K562 (cell line): Measurements from ENCODE around the gene COMTD1.

Experiments
- CEBPB ChIP-seq: fragments of 450-650 bp; IDR thresholded peaks from 2 replicates; pipeline ENCODE4 v1.6.1; 2016; ENCODE audit warnings: missing genetic modification characterization, missing compliant biosample characterization
- DPF2 ChIP-seq: fragments of 450-650 bp; IDR thresholded peaks from 2 replicates; pipeline ENCODE4 v1.6.1; 2016
- HIVEP1 ChIP-seq: fragments of 250-450 bp; sonication (Bioruptor Pico); IDR thresholded peaks from 2 replicates; pipeline ENCODE4 v1.4.0; 2020; ENCODE audit warnings: mild to moderate bottlenecking
- MAFK ChIP-seq: IDR thresholded peaks from 2 replicates; pipeline ENCODE4 v1.6.1; 2011; ENCODE audit warnings: low read length, improper control_type of control experiment
- POLR2A ChIP-seq: fragments of 450-650 bp; conservative IDR thresholded peaks from 2 replicates; pipeline ENCODE4 v1.6.1; 2016
- SMAD1 ChIP-seq: fragments of 150-350 bp; IDR thresholded peaks from 2 replicates; pipeline ENCODE4 v1.6.1; 2014; ENCODE audit warnings: low read length, low read depth; ENCODE audit not compliant: partially characterized antibody
- SRF ChIP-seq, 2 experiments: fragments of 250-450, 450-650 bp in 1 of 2; sonication (Bioruptor Pico) in 1 of 2; sonication (generic) in 1 of 2; formaldehyde crosslinking; IDR thresholded peaks; 2 replicates each; pipeline versions ENCODE4 v1.5.0 to v1.5.1; 2020 to 2022; ENCODE audit warnings: mild to moderate bottlenecking in 1 of 2, missing genetic modification reagents in 1 of 2
- TAF9B ChIP-seq: fragments of 450-650 bp; IDR thresholded peaks from 2 replicates; pipeline ENCODE4 v1.6.1; 2018; ENCODE audit warnings: mild to moderate bottlenecking; ENCODE audit not compliant: partially characterized antibody
- TCF3 ChIP-seq: sonication (generic); formaldehyde crosslinking; IDR thresholded peaks from 2 replicates; pipeline ENCODE4 v1.4.0; 2020; ENCODE audit warnings: mild to moderate bottlenecking, missing genetic modification reagents
- ZNF175 ChIP-seq: fragments of 200-800 bp; sonication (Bioruptor generic); IDR thresholded peaks from 2 replicates; pipeline ENCODE4 v1.6.1; 2016; ENCODE audit warnings: low read depth, mild to moderate bottlenecking, missing genetic modification characterization, missing compliant biosample characterization
- ZNF24 ChIP-seq: fragments of 450-650 bp; IDR thresholded peaks from 2 replicates; pipeline ENCODE4 v1.6.1; 2016
- ZNF511 ChIP-seq: sonication (generic); formaldehyde crosslinking; IDR thresholded peaks from 2 replicates; pipeline ENCODE4 v1.8.0; 2022; ENCODE audit warnings: mild to moderate bottlenecking, missing genetic modification reagents
- ZNF644 ChIP-seq: fragments of 200-800 bp; sonication (Bioruptor generic); IDR thresholded peaks from 2 replicates; pipeline ENCODE4 v1.6.1; 2016; ENCODE audit warnings: low read depth, missing genetic modification characterization, missing compliant biosample characterization
- TF ChIP-seq, protein P1 (sequence below): sonication (generic); formaldehyde crosslinking; IDR thresholded peaks from 2 replicates; pipeline ENCODE4 v1.8.0; 2022; ENCODE audit warnings: missing genetic modification reagents, mild to moderate bottlenecking, borderline replicate concordance

- TF ChIP-seq HIVEP1 (CRISPR knock-in tag): no peak
- TF ChIP-seq, protein P1, sequence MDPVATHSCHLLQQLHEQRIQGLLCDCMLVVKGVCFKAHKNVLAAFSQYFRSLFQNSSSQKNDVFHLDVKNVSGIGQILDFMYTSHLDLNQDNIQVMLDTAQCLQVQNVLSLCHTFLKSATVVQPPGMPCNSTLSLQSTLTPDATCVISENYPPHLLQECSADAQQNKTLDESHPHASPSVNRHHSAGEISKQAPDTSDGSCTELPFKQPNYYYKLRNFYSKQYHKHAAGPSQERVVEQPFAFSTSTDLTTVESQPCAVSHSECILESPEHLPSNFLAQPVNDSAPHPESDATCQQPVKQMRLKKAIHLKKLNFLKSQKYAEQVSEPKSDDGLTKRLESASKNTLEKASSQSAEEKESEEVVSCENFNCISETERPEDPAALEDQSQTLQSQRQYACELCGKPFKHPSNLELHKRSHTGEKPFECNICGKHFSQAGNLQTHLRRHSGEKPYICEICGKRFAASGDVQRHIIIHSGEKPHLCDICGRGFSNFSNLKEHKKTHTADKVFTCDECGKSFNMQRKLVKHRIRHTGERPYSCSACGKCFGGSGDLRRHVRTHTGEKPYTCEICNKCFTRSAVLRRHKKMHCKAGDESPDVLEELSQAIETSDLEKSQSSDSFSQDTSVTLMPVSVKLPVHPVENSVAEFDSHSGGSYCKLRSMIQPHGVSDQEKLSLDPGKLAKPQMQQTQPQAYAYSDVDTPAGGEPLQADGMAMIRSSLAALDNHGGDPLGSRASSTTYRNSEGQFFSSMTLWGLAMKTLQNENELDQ: no peak
- TF ChIP-seq CEBPB: no peak
- no peak for TF ChIP-seq ZNF175 (CRISPR knock-in tag)
- TF ChIP-seq TCF3: no peak
- no peak for TF ChIP-seq ZNF511 (CRISPR knock-in tag)
- TF ChIP-seq POLR2A: no peak
- no peak for TF ChIP-seq TAF9B
- peak; percentile 89 for TF ChIP-seq ZNF24
- TF ChIP-seq DPF2: peak; percentile 53; the same call in 1 of the 2 replicates
- TF ChIP-seq ZNF644 (tag): no peak
- TF ChIP-seq SMAD1: no peak
- no peak; the same call in 1 of the 2 replicates for TF ChIP-seq MAFK
- no peak for TF ChIP-seq SRF (CRISPR knock-in tag; IDR thresholded peaks at IDR 0.05)
Measured at GRCh38 chr10:75208181-75208580, 27.6 kb downstream of the COMTD1 start.
